Activated gamma-delta T cell treated with anti-CD3 and anti-CD28 coated beads, Interleukin-2, amount 50 U/mL, for 16 hours (primary cell): ENCODE measurements around the gene TOB1.

Experiments used
- DNase-seq: peaks from one replicate; pipeline ENCODE4 v3.0.0-alpha.2; 2020; ENCODE audit warnings: low read depth

TOB1 gene

DNA sequence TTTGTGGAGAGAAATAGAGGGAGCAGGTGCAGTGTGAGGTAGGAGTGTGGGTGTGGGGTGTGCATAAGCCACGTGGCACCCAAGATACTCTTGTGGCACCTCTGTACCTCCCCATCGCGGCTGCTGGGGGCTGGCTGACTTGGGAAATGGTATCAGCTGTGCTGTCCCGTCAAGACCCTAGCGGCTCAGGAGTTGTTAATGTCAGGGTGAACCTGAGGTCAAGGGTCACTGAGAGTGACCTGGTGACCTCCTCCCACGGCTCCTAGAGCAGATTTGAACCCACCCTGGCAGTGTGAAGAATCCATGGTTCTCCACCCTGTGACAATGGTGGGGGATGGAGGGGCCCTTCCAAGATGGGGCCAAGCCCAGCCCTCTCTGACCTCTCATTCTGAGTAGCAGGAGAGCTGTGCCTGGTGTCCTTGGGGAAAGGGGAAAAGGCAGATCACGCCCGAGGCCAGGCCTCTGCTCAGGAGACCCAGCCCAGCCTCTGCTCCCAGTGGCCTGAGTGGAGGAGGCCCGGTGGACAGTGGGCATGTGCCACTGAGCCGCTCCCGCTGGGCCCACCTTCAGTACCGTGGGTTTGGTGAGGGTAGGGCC lies 33.8 kb downstream of the TOB1 start:
- DNase-seq, result no peak

DNA sequence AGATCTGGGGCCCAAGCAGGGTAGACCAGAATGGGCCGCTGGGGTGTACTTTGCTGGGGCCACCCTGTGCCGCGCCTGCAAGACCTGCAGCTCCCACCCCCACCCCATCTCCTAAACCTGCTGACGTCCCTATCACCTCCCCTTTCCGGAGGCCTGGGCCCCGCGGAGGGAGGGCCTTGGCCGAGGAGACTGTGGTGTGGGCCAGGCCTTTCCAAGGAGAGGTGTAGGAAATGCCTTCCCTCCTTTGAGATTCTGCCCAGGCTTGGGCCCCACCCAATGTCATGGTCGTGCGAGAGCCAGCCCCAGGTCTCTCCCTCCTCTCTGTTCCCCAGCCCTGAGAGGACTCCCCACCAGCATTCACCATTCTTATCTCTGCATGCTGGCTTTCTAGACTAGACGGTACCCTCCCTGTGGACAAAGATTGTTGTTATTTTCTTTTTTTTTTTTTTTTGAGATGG lies 34.7 kb downstream of the TOB1 start:
- no peak for DNase-seq

DNA sequence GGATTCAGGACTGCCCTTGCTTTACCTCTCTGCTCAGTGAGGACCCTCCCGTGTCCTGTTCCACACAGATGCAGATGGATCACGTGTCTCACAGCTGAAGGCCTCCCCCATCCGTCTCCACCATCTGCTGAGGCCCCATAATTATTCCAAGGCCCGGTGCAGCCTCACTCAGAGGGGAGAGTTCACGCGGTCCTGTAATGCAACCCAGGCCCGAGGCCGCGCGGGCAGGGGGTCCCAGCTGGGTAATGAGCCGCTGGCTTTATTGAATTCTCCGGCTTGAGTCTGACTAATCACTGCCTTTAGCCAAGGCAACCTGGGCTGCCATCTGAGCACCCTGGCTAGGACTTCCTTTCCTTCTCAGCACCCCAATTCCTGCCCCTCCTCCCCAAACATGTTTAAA lies 35.2 kb downstream of the TOB1 start:
- no peak for DNase-seq

DNA sequence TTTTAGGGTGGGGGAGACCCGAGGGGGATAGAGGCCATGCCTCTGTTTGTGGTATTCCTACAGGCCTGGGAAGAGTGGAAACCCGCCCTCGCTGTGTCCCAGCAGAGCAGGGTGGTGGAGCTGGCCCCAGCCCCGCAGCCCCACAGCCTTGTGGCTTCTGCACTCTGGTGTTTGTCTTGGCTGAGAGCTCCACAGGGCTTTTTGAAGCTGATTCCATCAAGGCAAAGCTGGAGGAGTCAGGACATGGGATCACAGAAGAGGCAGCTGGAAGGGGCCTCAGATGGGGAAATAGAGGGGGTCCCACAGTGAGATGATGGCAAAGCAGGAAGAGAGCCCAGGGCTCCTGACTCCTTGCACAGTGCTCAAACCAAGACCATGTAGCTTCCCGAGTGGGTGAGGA lies 35.8 kb downstream of the TOB1 start:
- no peak for DNase-seq

DNA sequence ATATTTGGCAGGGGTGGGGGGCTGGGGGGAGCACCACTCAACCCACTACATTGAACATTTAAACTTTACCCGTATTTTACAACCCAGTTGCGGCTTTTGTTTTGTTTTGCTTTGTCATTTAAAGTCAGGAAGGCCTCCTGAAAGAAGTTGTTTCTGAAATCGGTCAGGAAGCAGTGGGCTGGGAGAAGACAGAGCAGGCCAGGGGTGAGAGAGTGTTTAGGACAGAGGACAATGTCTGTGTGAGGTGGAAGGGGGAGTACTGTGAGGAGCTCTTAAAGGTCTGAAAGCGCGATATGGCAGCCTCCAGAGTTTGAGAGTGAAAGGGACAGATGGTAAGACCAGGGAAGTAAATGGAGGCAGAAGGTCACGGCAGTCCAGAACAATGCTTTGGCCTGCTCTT lies 36.8 kb downstream of the TOB1 start:
- no peak for DNase-seq

DNA sequence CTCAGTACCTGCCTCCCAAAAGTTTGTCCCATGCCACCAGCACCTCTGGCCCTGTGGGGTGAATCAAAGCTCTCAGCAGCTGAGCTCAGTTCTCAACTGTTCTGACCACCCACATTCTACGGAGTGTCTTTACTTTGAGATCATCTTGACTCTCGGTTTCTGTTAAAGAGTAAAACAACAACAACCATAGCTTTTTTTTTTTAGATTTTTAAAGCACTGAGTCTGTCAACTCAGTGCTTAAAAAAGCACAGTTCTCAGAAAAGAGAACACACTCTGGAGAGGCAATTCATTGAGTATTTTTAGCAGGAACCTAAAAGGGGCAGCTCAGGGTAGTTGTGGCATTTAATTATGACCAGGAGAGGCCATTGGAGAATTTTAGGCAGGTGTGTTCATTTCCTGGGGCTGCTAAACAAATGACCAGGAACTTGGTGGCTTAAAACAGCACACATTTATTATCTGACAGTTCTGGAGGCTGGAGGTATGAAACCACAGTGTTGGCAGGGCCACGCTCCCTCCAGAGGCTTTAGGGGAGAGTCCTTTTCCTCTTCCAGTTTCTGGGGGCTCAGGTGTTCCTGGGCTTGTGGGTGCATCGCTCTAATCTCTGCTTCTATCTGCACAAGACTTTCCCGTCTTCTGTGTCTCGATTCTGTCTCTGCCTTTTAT lies 37.5 kb downstream of the TOB1 start:
- no peak for DNase-seq

DNA sequence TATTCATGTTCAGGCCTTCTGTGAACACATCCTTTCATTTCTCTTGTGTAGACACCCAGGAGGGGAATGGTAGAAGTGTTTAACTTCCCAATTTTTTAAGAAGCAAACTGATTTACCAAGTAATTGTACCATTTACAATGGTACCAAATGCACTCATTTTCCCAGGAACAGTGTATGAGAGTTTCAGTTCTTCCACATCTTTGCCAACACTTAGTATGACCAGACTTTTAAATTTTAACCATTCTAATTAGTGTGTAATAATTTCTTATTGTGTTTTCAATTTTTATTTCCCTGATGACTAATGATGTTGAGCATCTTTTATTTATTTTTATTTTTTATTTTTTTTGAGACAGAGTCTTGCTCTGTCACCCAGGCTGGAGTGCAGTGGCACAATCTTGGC lies 41.0 kb downstream of the TOB1 start:
- no peak for DNase-seq

DNA sequence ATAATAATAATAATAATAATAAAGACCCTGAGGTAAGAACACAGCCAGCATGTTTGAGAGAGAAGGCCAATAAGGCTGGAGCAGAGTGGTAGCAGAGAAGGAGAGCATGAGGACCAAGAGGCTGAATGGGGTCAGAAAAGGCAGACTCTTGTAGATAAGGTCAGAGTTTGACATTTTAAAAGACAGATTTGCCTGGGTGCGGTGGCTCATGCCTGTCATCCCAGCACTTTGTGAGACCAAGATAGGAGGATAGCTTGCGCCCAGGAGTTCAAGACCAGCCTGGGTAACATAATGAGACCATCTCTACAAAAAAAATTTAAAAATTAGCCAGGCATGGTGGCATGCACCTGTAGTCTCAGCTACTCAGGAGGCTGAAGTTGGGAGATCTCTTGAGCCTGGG lies 41.7 kb downstream of the TOB1 start:
- no peak for DNase-seq

DNA sequence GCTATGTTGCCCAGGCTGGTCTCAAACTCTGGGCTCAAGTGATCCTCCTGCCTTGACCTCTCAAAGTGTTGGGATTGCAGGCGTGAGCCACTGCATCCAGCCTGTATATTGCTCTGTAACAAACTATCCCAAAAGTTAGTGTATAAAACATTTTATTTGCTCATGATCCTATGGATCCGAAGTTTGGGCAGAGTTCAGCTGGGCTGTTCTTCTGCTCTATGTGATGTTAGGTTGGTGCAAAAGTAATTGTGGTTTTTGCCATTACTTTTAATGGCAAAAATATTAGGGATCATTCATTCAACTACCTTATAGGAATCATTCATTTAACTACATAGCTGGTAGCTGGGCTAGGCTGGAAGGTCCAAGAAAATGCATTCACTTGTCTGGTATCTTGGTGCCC lies 43.6 kb downstream of the TOB1 start:
- no peak for DNase-seq

DNA sequence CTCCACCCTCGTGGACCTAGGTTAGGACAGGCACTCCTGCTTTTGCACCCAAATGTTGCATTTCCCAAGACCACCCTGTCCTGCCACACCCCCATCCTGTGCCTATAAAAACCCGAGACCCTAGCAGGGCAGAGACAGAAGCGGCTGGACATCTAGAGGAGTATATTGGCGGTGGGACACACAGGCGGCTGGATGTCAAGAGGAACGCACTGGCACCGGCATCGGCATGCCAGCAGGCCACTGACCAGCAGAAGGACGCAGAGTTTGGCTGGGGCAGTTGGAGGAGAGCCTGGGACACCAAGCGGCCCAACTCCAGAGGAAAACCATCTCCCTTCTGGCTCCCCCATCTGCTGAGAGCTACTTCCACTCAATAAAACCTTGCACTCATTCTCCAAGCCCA lies 45.5 kb downstream of the TOB1 start:
- DNase-seq, result no peak

DNA sequence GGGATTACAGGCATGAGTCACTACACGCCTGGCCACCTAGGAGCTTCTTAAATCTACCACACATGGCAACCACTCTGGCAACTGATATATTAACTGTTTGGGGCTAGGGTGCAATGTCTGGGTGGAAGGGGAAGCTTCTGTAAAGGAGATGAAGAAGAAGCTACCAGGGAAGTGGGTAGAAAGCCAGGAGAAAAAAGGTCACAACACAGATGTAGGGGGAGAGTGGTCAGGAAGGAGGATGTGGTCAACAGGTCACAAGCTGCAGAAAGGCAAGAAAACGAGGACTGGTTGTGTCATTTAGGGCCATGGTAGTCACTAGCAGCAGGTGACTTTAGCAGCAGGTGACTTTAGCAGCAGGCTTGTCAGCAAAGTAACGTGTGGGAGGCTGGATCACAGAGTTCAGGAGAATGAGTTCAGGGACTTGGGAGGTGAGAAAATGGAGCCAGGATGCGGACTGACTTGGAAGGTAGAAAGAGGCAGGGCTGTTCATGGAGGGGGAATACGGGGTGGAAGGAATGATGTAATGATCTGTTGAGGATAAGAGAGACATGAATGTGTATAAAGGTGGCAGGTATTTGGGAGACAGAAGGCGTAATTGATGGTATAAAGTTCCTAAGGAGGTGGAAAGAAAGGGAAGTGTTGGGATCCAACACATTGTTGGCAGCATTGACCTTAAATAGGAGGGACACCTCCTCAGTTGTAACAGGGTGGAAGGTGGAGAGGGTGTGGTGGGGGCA lies 47.1 kb downstream of the TOB1 start:
- DNase-seq, result no peak

DNA sequence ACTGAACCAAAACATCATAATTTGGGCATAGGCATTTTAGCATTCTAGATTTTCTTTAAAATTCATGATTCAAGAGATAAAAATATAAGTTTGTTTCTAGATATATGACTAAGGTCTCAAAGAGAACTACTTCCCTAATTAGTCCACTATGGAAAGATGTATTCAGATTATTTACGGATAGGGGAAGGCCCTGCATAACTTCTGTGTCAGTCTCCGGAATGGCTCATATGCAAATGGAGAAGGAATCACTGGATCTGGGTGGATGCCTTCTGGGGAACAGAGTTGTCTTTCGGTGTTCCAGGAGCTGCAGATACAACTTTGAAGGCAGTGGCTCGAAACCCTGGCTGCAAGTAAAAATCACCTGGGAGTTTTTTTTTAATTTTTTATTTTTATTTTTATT lies 47.9 kb downstream of the TOB1 start:
- no peak for DNase-seq

DNA sequence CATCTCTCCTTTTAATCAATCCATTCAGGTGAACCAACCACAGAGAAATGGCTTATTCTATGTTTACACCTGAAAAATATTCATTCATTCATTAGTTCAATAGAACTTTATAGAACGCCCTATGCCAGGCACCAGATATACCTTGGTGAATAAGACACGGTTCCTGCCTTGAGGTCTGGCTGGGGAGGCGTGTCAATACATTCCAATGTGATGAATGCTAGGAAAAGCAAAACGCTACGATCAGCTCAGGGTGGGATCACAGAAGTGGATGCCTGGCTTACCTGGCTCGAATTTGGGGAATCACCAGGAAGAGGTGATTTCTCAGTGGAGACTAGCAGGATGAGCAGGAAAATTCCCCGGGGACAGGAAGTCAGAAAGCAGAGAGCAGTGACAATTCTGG lies 48.3 kb downstream of the TOB1 start:
- DNase-seq, result no peak

DNA sequence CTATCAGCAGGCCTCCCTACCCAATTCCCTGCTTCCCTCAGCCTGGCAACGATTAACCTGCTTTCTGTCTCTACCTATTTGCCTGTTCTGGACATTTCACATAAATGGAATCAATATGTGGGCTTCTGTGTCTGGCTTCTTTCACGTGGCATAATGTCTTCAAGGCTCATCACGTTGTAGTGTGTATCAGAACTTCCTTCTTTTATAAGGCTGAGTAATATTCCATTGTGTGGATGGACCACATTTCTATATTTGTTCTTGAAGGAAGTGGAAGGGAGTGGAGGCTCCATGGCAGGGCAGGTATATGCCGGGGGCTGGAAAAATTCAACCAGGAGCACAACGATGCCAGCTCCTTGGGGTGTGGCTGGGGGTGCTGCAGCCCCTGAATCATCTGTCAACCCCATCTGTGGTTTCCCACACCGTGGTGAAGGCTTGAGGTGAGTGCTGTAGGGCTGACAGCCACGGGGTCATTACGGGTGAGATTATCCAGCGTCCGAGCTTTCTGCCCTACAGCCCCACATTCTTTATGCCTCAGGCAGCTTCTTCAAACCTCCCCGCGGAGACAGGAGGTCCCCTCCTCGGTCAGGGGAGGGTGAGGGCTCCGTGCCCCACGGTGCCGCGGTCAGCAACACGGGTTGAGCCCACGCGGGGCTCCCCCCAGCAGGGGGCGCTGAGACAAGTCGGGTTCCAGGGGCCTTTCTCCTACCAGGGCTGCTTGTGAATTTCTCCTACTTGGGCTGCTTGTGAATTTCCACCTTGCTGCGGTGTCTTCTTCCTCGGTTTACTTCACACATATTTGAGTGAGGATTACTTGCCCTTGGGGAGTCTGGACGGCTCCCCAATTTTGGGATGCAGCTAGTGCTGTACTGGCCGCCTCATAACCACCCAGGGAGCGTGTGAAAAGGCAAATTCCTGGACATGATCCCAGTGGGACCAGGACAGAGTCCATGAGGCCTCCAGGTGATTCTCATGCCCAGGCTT lies 49.1 kb downstream of the TOB1 start:
- DNase-seq, result peak; percentile 39

DNA sequence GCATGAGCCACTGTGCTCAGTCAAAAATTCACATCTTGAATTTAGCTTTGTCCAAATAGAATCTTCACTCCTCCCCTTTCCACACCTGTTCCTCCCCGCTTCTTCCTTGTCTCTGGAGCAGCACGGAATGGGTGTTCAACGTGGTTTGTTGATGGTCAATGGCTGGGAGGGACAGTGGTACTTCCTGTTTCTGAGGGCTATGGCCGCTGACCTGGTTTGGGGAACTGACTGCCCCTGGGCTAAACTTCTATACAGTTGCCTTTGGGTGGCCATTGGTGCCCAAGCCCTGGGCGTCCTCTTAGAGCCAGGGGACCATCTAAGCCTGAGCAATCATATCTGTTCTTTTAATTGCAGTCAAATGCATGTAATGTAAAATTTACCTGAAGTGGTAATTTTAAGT lies 49.9 kb downstream of the TOB1 start:
- DNase-seq, result no peak

DNA sequence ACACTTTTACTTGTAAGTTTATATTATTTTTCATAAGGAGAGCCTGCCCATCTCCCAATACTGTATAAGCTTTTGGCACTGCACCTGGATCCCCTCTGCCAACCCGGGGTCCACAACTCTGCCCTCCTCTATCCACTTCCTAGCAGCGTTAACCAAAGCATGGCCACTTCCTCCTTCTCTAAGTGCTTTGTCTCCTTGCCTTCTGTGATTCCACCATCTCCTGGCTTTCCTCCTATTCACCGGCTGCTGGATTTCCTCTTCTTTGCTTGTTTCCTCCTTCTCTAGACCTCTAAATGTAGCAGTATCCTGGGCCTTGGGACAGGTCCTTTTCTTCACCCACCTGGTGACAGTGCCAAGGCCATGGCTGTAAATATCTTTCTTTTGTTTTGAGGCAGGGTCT lies 50.8 kb downstream of the TOB1 start:
- no peak for DNase-seq

DNA sequence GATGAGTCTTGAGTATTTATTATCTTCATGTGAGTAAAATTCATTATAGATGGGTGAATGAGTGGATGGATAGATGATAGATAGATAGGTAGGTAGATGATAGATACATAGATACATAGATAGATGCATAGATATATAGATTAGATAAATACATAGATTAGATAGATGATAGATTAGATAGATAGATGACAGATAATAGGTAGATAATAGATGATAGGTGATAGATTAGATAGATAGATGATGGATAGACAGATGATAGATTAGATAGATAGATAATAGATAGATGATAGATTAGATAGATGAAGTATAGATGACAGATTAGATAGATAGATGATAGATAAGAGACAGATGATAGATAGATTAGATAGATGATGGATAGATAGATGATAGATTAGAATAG lies 52.6 kb downstream of the TOB1 start:
- DNase-seq, result no peak
